Neural cell (in vitro differentiated cells): ENCODE results near the gene AVL9.

Source experiments
- EP300 ChIP-seq: fragments of 450-650 bp; conservative IDR thresholded peaks from 2 replicates; pipeline ENCODE4 v1.6.1; 2014; ENCODE audit warnings: antibody characterized with exemption, mild to moderate bottlenecking, moderate library complexity; ENCODE audit not compliant: poor library complexity, severe bottlenecking
- EZH2 ChIP-seq: fragments of 200-600, 300-800 bp; shearing (Covaris generic), sonication (generic); IDR thresholded peaks from 2 replicates; pipeline ENCODE4 v1.6.1; 2014; ENCODE audit warnings: antibody characterized with exemption, low read length, borderline replicate concordance, mild to moderate bottlenecking; ENCODE audit not compliant: insufficient read depth, poor library complexity, severe bottlenecking
- POLR2AphosphoS5 ChIP-seq: IDR thresholded peaks from 2 replicates; pipeline ENCODE4 v1.6.1; 2012
- TAF1 ChIP-seq: IDR thresholded peaks from 2 replicates; pipeline ENCODE4 v1.6.1; 2012; ENCODE audit warnings: low read depth
- TF ChIP-seq, protein P1 (sequence below): fragments of 450-650 bp; IDR thresholded peaks from 2 replicates; pipeline ENCODE4 v1.5.1; 2014; ENCODE audit warnings: antibody characterized with exemption, mild to moderate bottlenecking, moderate library complexity; ENCODE audit not compliant: poor library complexity, severe bottlenecking

DNA sequence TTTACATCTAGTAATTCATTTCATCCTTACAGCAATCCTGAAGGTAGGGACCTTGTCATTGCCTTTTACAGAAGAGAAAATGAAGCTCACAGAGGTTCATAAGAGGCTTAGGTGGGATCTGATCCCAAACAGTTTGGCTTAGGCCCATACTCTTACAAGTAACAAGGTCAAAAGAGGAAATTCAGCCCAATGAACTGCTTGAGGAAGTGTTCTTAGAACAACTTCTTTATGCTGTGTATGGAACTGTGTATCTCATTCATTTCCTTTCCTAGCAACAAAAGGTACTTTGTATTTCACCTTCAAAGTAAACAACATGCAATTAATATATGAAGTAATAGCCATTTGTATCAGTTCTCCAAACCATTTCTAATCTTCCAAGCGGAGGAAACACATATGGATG is 79.3 kb downstream of the AVL9 start:
- TF ChIP-seq TAF1 (no peak), POLR2AphosphoS5 (no peak), EP300 (no peak), EZH2 (no peak)
- TF ChIP-seq, protein P1, sequence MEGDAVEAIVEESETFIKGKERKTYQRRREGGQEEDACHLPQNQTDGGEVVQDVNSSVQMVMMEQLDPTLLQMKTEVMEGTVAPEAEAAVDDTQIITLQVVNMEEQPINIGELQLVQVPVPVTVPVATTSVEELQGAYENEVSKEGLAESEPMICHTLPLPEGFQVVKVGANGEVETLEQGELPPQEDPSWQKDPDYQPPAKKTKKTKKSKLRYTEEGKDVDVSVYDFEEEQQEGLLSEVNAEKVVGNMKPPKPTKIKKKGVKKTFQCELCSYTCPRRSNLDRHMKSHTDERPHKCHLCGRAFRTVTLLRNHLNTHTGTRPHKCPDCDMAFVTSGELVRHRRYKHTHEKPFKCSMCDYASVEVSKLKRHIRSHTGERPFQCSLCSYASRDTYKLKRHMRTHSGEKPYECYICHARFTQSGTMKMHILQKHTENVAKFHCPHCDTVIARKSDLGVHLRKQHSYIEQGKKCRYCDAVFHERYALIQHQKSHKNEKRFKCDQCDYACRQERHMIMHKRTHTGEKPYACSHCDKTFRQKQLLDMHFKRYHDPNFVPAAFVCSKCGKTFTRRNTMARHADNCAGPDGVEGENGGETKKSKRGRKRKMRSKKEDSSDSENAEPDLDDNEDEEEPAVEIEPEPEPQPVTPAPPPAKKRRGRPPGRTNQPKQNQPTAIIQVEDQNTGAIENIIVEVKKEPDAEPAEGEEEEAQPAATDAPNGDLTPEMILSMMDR: no peak
